ENCODE data around the gene DENND1A.

Gene DENND1A

GRCh38 chr9:123418052-123418430 is 511.9 kb downstream of the DENND1A start:
- no peak for DNase-seq (ENCODE audit: low read depth)
- no peak for TF ChIP-seq CTCF (IDR thresholded peaks at IDR 0.05; ENCODE audit: low read depth, low read length, missing control alignments)
- H3K4me3 ChIP-seq (ENCODE audit: low read depth, low read length) = no peak overlapping the region
- in situ Hi-C loops (cut with HindIII; ENCODE audit: low sequenced_read_pairs) = no loop called here

- in situ Hi-C loops (cut with HindIII; ENCODE audit: low sequenced_read_pairs) = no loop called here
- no peak for TF ChIP-seq CTCF (IDR thresholded peaks at IDR 0.05; ENCODE audit: low read depth, low read length, missing control alignments)
- no peak overlapping the region for H3K4me3 ChIP-seq (ENCODE audit: low read depth, low read length)
- DNase-seq (ENCODE audit: low read depth) = no peak
Measured at GRCh38 chr9:123417289-123418051, 512.5 kb downstream of the DENND1A start.

- no peak overlapping the region for H3K4me3 ChIP-seq (ENCODE audit: low read depth, low read length)
- TF ChIP-seq CTCF (IDR thresholded peaks at IDR 0.05; ENCODE audit: low read depth, low read length, missing control alignments) = no peak
- in situ Hi-C loops (cut with HindIII; ENCODE audit: low sequenced_read_pairs) = no loop called here
- no peak for DNase-seq (ENCODE audit: low read depth)
Measured at GRCh38 chr9:123416176-123416575, 513.8 kb downstream of the DENND1A start.

GRCh38 chr9:123414936-123415930 is 514.7 kb downstream of the DENND1A start:
- no peak for TF ChIP-seq CTCF (IDR thresholded peaks at IDR 0.05; ENCODE audit: low read depth, low read length, missing control alignments)
- no peak overlapping the region for H3K4me3 ChIP-seq (ENCODE audit: low read depth, low read length)
- in situ Hi-C loops (cut with HindIII; ENCODE audit: low sequenced_read_pairs) = no loop called here
- no peak for DNase-seq (ENCODE audit: low read depth)

DNA sequence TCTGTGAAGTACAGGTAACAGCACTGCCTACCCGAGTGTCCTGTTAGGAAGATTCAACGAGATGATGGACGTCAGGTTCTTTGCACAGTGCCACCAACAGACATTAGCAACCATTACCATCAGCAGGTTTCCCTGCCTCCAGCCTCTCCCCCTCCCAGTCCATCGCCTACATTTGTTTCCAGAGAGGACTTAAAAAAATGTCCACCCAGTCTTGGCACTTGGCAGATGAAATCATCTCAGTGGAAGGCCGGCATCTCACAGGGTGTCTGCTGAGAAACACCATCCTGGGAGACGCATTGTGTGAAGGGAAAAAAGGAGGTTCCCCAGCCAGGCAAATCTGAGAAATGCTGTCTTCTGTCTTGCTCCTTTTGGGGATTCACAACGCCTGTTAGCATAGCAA is 515.7 kb downstream of the DENND1A start:
- in situ Hi-C loops (cut with HindIII; ENCODE audit: low sequenced_read_pairs) = no loop called here
- H3K4me3 ChIP-seq (ENCODE audit: low read depth, low read length) = no peak overlapping the region
- no peak for DNase-seq (ENCODE audit: low read depth)
- TF ChIP-seq CTCF (IDR thresholded peaks at IDR 0.05; ENCODE audit: low read depth, low read length, missing control alignments) = no peak

DNA sequence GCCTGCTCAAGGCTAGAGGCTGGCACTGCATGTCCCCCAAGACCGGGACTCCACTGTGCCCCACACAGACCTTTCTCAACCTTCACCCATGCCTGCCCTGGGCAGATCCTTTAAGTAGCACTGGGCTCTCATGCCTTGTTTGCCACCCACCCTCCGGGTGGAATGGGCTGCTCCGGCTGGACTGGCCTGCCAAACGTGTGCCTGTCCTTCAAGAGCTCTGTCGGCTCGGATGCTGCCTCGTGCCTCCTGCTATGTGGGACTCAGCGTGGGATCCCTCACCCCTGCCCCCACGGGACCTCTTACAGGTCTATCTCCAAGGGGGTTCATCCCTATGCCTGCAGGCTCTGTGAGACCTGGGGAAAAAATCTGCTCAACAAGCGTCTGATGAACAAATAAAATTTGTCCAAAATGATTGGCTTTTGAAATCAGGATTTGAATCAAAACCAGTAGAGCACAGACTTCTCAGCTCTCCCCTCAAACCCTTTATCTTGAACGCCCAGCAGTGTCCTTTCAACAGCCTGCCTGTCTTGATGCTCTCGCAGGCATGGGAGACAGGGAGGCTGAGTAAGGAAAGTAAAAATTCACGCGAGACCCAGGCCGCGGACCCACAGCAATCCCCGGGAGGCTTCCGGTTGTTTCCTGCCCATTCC is 517.6 kb downstream of the DENND1A start:
- in situ Hi-C loops (cut with HindIII; ENCODE audit: low sequenced_read_pairs) = no loop called here
- TF ChIP-seq CTCF (IDR thresholded peaks at IDR 0.05; ENCODE audit: low read depth, low read length, missing control alignments) = no peak
- DNase-seq (ENCODE audit: low read depth) = no peak
- no peak overlapping the region for H3K4me3 ChIP-seq (ENCODE audit: low read depth, low read length)
